Measurements from ENCODE around the gene CYP1B1. TPM values are rescaled to one million over a fixed set of nuclear protein-coding genes. Genes with fewer than 3 reads are reported as not detected.

CYP1B1 gene
- total RNA-seq = 1 to 10 TPM; 3.8 to 4.3 TPM

GRCh38 chr2:38075507-38076151 lies at the start of gene CYP1B1:
CYP1B1 (minus strand) TSS chr2:38076151; CDS start chr2:38075388, 763 bp downstream.

Other genes with a start within 250 kb of the CYP1B1 start
- 1 to 10 TPM; 2.0 to 2.8 TPM for gene RMDN2, start 150.9 kb downstream of the CYP1B1 start, total RNA-seq

All from activated naive CD4-positive, alpha-beta T cell treated with anti-CD3 and anti-CD28 coated beads, Interleukin-2, amount 10 ng/mL, durations not matched to agents 5 hours and 36 hours (primary cell).